ENCODE measurements around the gene UBE2C.
"Not testable (repeated sequence)": the region's sequence is repeated elsewhere in the genome, so short reads cannot be mapped to it uniquely, and the experiment has no call there.

The UBE2C gene
- long read RNA-seq, transcript UBE2C-204 (6 exons, 850 nt) = major isoform, 41 of 61 reads
- long read RNA-seq, partial matches to known transcripts = 14 of 61 reads
- long read RNA-seq, other reads (novel, unspliced or antisense) = 2 of 61 reads

GRCh38 chr20:45812157-45813005 is at the start of gene UBE2C:
UBE2C (plus strand) TSS chr20:45812644; CDS start chr20:45812696, 52 bp downstream.
- DNase-seq (ENCODE audit: low read depth in 1 of 2, low spot score in 1 of 2) = peak; percentile 96 to 98
- TF ChIP-seq POLR2AphosphoS5 (IDR thresholded peaks at IDR 0.05; ENCODE audit: low read depth) (peak; percentile 46; the same call in 1 of the 2 replicates), SPI1 (IDR thresholded peaks at IDR 0.05; ENCODE audit: borderline replicate concordance, low read depth) (no peak)
- H3K27ac ChIP-seq (replicated peaks) = peak within 1 kb of the TSS; percentile 84
- peak within 1 kb of the TSS; percentile 79 for H3K4me3 ChIP-seq (replicated peaks; ENCODE audit: insufficient read depth, low read length)
- no peaks in the 10 kb centered on the region for H3K27me3 ChIP-seq (ENCODE audit: insufficient read depth, poor library complexity, severe bottlenecking)

GRCh38 chr20:45764618-45765282 is 47.7 kb upstream of the UBE2C start:
- not testable (repeated sequence) for H3K27me3 ChIP-seq (ENCODE audit: insufficient read depth, poor library complexity, severe bottlenecking); H3K4me3 ChIP-seq (replicated peaks; ENCODE audit: insufficient read depth, low read length); H3K27ac ChIP-seq (replicated peaks); DNase-seq (ENCODE audit: low read depth in 1 of 2, low spot score in 1 of 2)

GRCh38 chr20:45765307-45765875 is 47.1 kb upstream of the UBE2C start:
- H3K27me3 ChIP-seq (ENCODE audit: insufficient read depth, poor library complexity, severe bottlenecking) = no peaks in the 10 kb centered on the region
- H3K27ac ChIP-seq (replicated peaks) = no peak overlapping the region
- no peak for DNase-seq (ENCODE audit: low read depth in 1 of 2, low spot score in 1 of 2)
- TF ChIP-seq, protein P1, sequence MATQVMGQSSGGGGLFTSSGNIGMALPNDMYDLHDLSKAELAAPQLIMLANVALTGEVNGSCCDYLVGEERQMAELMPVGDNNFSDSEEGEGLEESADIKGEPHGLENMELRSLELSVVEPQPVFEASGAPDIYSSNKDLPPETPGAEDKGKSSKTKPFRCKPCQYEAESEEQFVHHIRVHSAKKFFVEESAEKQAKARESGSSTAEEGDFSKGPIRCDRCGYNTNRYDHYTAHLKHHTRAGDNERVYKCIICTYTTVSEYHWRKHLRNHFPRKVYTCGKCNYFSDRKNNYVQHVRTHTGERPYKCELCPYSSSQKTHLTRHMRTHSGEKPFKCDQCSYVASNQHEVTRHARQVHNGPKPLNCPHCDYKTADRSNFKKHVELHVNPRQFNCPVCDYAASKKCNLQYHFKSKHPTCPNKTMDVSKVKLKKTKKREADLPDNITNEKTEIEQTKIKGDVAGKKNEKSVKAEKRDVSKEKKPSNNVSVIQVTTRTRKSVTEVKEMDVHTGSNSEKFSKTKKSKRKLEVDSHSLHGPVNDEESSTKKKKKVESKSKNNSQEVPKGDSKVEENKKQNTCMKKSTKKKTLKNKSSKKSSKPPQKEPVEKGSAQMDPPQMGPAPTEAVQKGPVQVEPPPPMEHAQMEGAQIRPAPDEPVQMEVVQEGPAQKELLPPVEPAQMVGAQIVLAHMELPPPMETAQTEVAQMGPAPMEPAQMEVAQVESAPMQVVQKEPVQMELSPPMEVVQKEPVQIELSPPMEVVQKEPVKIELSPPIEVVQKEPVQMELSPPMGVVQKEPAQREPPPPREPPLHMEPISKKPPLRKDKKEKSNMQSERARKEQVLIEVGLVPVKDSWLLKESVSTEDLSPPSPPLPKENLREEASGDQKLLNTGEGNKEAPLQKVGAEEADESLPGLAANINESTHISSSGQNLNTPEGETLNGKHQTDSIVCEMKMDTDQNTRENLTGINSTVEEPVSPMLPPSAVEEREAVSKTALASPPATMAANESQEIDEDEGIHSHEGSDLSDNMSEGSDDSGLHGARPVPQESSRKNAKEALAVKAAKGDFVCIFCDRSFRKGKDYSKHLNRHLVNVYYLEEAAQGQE (IDR thresholded peaks at IDR 0.05; ENCODE audit: insufficient replicate concordance, low read depth) = no peak
- TF ChIP-seq, protein P2, sequence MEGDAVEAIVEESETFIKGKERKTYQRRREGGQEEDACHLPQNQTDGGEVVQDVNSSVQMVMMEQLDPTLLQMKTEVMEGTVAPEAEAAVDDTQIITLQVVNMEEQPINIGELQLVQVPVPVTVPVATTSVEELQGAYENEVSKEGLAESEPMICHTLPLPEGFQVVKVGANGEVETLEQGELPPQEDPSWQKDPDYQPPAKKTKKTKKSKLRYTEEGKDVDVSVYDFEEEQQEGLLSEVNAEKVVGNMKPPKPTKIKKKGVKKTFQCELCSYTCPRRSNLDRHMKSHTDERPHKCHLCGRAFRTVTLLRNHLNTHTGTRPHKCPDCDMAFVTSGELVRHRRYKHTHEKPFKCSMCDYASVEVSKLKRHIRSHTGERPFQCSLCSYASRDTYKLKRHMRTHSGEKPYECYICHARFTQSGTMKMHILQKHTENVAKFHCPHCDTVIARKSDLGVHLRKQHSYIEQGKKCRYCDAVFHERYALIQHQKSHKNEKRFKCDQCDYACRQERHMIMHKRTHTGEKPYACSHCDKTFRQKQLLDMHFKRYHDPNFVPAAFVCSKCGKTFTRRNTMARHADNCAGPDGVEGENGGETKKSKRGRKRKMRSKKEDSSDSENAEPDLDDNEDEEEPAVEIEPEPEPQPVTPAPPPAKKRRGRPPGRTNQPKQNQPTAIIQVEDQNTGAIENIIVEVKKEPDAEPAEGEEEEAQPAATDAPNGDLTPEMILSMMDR (IDR thresholded peaks at IDR 0.05; ENCODE audit: insufficient read depth, low read length) = no peak
- TF ChIP-seq SPI1 (IDR thresholded peaks at IDR 0.05; ENCODE audit: borderline replicate concordance, low read depth) (no peak), GABPA (IDR thresholded peaks at IDR 0.05; ENCODE audit: low read depth) (no peak), POLR2AphosphoS5 (IDR thresholded peaks at IDR 0.05; ENCODE audit: low read depth) (no peak)
- H3K4me3 ChIP-seq (replicated peaks; ENCODE audit: insufficient read depth, low read length) = no peak overlapping the region

DNA sequence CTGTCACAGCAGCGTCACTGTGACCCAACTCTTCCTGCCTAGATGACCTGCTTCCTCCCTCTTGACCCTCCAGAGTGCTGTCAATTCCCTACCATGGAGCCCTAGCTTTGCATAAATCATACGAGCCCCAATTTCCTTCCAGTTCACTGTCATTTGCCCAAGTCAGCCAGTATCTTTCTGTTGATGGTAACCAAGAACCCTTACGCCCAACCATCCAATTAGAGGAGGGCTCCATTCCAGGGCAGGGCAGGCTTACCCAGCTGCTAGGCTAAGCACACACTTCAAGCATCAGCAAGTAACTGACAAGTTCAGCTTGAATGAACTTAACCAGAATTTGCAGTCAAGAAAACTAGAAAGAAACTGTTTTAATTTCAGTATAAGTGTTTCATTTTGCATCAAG is 46.5 kb upstream of the UBE2C start:
- no peak for DNase-seq (ENCODE audit: low read depth in 1 of 2, low spot score in 1 of 2)
- no peaks in the 10 kb centered on the region for H3K27me3 ChIP-seq (ENCODE audit: insufficient read depth, poor library complexity, severe bottlenecking)
- H3K4me3 ChIP-seq (replicated peaks; ENCODE audit: insufficient read depth, low read length) = no peak overlapping the region
- no peak overlapping the region for H3K27ac ChIP-seq (replicated peaks)
- TF ChIP-seq, protein P1 (IDR thresholded peaks at IDR 0.05; ENCODE audit: insufficient replicate concordance, low read depth) = no peak
- TF ChIP-seq POLR2AphosphoS5 (IDR thresholded peaks at IDR 0.05; ENCODE audit: low read depth) (no peak), GABPA (IDR thresholded peaks at IDR 0.05; ENCODE audit: low read depth) (no peak), SPI1 (IDR thresholded peaks at IDR 0.05; ENCODE audit: borderline replicate concordance, low read depth) (no peak)
- TF ChIP-seq, protein P2 (IDR thresholded peaks at IDR 0.05; ENCODE audit: insufficient read depth, low read length) = no peak

Measured in HL-60 (cell line).